MM.1S (cell line): Measurements from ENCODE around the gene ITPA.

Experiments
- DNase-seq: peaks from one replicate; pipeline ENCODE4 v3.0.0-alpha.2; 2015
- H2AFZ ChIP-seq: fragments of 300-600 bp; sonication (generic); 2 replicates; pipeline ENCODE4 v1.6.0; 2016; ENCODE audit warnings: antibody characterized with exemption, low read length
- H3F3A ChIP-seq: fragments of 300-600 bp; sonication (generic); 2 replicates; pipeline ENCODE4 v1.6.1; 2016; ENCODE audit warnings: mild to moderate bottlenecking, antibody characterized with exemption, low read length, moderate library complexity, mixed read lengths; ENCODE audit not compliant: insufficient read depth
- H3K27ac ChIP-seq: fragments of 300-600 bp; sonication (generic); 2 replicates; pipeline ENCODE4 v1.5.1; 2016; ENCODE audit warnings: mild to moderate bottlenecking, low read length
- H3K27me3 ChIP-seq: fragments of 300-600 bp; sonication (generic); replicated peaks from 2 replicates; pipeline ENCODE4 v1.6.0; 2016; ENCODE audit warnings: low read length; ENCODE audit not compliant: insufficient read depth
- H3K36me3 ChIP-seq: fragments of 300-600 bp; sonication (generic); replicated peaks from 2 replicates; pipeline ENCODE4 v1.6.1; 2016; ENCODE audit warnings: mild to moderate bottlenecking, low read length, mixed read lengths; ENCODE audit not compliant: insufficient read depth
- H3K4me1 ChIP-seq: fragments of 300-600 bp; sonication (generic); 2 replicates; pipeline ENCODE4 v1.6.1; 2016; ENCODE audit warnings: low read length, mixed read lengths
- H3K4me2 ChIP-seq: fragments of 300-600 bp; sonication (generic); 2 replicates; pipeline ENCODE4 v1.6.0; 2016; ENCODE audit warnings: low read depth, low read length
- H3K4me3 ChIP-seq: fragments of 300-600 bp; sonication (generic); 2 replicates; pipeline ENCODE4 v1.5.1; 2016; ENCODE audit warnings: low read length, mixed read lengths
- H3K79me2 ChIP-seq: fragments of 300-600 bp; sonication (generic); 2 replicates; pipeline ENCODE4 v1.6.1; 2016; ENCODE audit warnings: mixed run types, low read length, mixed read lengths
- H3K9ac ChIP-seq: fragments of 300-600 bp; sonication (generic); 2 replicates; pipeline ENCODE4 v1.6.1; 2016; ENCODE audit warnings: low read length, mixed read lengths
- H3K9me2 ChIP-seq: fragments of 300-600 bp; sonication (generic); replicated peaks from 2 replicates; pipeline ENCODE4 v1.6.1; 2016; ENCODE audit warnings: mild to moderate bottlenecking, low read length, mixed read lengths; ENCODE audit not compliant: insufficient read depth
- H3K9me3 ChIP-seq: fragments of 300-600 bp; sonication (generic); replicated peaks from 2 replicates; pipeline ENCODE4 v1.6.1; 2016; ENCODE audit warnings: mild to moderate bottlenecking, low read length, mixed read lengths; ENCODE audit not compliant: insufficient read depth
- H4K20me1 ChIP-seq: fragments of 300-600 bp; sonication (generic); 2 replicates; pipeline ENCODE4 v1.6.1; 2016; ENCODE audit warnings: mild to moderate bottlenecking, low read length, moderate library complexity, mixed read lengths; ENCODE audit not compliant: insufficient read depth
- EZH2 ChIP-seq: fragments of 300-600 bp; sonication (generic); optimal IDR thresholded peaks from 2 replicates; pipeline ENCODE3; 2017; ENCODE audit warnings: low read depth, mild to moderate bottlenecking, antibody characterized with exemption, low read length, mixed read lengths
- EZH2phosphoT487 ChIP-seq: fragments of 300-600 bp; sonication (generic); IDR thresholded peaks from 2 replicates; pipeline ENCODE4 v1.6.1; 2018; ENCODE audit warnings: antibody characterized with exemption, low read length
- TF ChIP-seq, protein P1 (sequence below): fragments of 300-600 bp; sonication (generic); IDR thresholded peaks from 2 replicates; pipeline ENCODE4 v1.5.1; 2016; ENCODE audit warnings: antibody characterized with exemption, low read length, mixed read lengths

Gene ITPA

DNA sequence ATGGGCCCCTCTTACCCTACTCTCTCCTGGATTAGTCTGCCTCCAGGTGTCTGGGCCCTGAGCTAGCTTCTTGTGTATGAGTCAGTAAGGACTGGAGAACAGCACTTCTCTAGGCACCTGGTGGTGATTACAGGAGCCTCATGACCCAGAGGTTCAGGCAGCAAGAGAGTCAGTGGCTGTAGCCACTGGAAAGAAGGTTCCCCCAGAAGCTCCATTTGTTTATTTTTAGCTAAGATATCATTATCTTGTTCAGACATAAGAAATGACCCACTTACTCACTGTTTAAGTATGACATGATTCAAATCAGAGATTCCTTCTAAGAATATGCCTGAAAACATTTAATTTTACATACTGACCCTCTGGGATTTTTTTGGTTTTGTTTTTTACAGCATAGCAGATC lies 53.3 kb downstream of the ITPA start:
- Histone ChIP-seq H3K27ac (no peak overlapping the region), H2AFZ (no peak overlapping the region), H3K36me3 (no peaks in the 10 kb centered on the region), H3K4me3 (no peak overlapping the region), H3K4me2 (no peak overlapping the region), H3K79me2 (no peaks in the 10 kb centered on the region), H3K4me1 (no peaks in the 10 kb centered on the region), H3K9me3 (no peaks in the 10 kb centered on the region), H3K27me3 (no peaks in the 10 kb centered on the region), H3K9ac (no peak overlapping the region), H4K20me1 (no peaks in the 10 kb centered on the region), H3K9me2 (no peaks in the 10 kb centered on the region), H3F3A (no peaks in the 10 kb centered on the region)
- TF ChIP-seq EZH2 (no peak), EZH2phosphoT487 (no peak)
- TF ChIP-seq, protein P1, sequence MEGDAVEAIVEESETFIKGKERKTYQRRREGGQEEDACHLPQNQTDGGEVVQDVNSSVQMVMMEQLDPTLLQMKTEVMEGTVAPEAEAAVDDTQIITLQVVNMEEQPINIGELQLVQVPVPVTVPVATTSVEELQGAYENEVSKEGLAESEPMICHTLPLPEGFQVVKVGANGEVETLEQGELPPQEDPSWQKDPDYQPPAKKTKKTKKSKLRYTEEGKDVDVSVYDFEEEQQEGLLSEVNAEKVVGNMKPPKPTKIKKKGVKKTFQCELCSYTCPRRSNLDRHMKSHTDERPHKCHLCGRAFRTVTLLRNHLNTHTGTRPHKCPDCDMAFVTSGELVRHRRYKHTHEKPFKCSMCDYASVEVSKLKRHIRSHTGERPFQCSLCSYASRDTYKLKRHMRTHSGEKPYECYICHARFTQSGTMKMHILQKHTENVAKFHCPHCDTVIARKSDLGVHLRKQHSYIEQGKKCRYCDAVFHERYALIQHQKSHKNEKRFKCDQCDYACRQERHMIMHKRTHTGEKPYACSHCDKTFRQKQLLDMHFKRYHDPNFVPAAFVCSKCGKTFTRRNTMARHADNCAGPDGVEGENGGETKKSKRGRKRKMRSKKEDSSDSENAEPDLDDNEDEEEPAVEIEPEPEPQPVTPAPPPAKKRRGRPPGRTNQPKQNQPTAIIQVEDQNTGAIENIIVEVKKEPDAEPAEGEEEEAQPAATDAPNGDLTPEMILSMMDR = no peak
- DNase-seq = peak; percentile 5

DNA sequence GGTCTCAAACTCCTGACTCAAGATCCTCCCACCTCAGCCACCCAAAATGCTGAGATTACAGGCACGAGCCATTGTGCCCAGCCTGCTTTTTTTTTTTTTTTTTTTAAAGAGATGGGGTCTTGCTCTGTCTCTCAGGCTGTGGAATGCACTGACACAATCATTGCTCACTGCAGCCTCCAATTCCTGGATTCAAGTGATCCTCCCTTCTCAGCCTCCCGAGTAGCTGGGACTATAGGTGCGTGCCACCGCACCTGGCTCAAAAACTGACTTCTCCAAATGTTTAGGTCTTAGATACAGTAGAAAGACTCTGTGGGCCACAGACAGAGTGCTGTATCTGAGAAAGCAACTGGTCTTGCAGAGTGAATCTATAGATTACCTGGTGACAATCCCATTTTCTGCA lies 60.8 kb downstream of the ITPA start:
- no peak overlapping the region for H3K27ac ChIP-seq
- no peaks in the 10 kb centered on the region for H3K79me2 ChIP-seq
- H3K4me2 ChIP-seq = no peak overlapping the region
- no peak for TF ChIP-seq EZH2
- TF ChIP-seq EZH2phosphoT487 = no peak
- TF ChIP-seq, protein P1 = no peak
- H3K36me3 ChIP-seq = no peaks in the 10 kb centered on the region
- no peaks in the 10 kb centered on the region for H3K27me3 ChIP-seq
- no peak overlapping the region for H2AFZ ChIP-seq
- no peak for DNase-seq
- H4K20me1 ChIP-seq = no peaks in the 10 kb centered on the region
- no peaks in the 10 kb centered on the region for H3K4me1 ChIP-seq
- H3F3A ChIP-seq = no peaks in the 10 kb centered on the region
- no peaks in the 10 kb centered on the region for H3K9me2 ChIP-seq
- no peaks in the 10 kb centered on the region for H3K9me3 ChIP-seq
- H3K4me3 ChIP-seq = no peak overlapping the region
- no peak overlapping the region for H3K9ac ChIP-seq

DNA sequence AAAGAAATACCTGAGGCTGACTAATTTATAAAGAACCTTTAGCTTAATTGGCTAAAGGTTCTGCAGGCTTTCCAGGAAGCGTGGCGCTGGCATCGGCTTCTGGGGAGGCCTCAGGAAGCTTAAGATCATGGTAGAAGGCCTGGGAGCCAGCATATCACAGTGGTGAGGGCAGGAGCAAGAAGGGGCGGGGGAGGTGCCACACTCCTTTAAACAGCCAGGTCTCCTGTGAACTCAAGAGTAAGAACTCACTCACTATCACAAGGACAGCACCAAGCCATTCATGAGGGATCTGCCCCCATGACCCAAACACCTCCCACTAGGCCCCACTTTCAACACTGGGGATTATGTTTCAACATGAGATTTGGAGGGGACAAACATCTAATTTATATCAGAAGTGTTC lies 64.1 kb downstream of the ITPA start:
- Histone ChIP-seq H3K9ac (no peak overlapping the region), H3K9me3 (no peaks in the 10 kb centered on the region), H3K36me3 (no peaks in the 10 kb centered on the region), H3K27me3 (no peaks in the 10 kb centered on the region), H3F3A (no peaks in the 10 kb centered on the region), H3K79me2 (no peaks in the 10 kb centered on the region), H3K4me1 (no peaks in the 10 kb centered on the region), H3K9me2 (no peaks in the 10 kb centered on the region), H4K20me1 (no peaks in the 10 kb centered on the region), H3K4me3 (no peak overlapping the region), H3K4me2 (no peak overlapping the region), H3K27ac (no peak overlapping the region), H2AFZ (no peak overlapping the region)
- TF ChIP-seq EZH2 = no peak
- TF ChIP-seq EZH2phosphoT487 = no peak
- TF ChIP-seq, protein P1 = no peak
- DNase-seq = no peak
